Stimulated activated CD8-positive, alpha-beta memory T cell treated with anti-CD3 and anti-CD28 coated beads, Interleukin-12 subunit alpha, Interleukin-12 subunit beta, amount 100 ng/mL, for 24 hours (primary cell): Measurements from ENCODE around the gene MIPEP.
"Not testable (repeated sequence)": the region's sequence is repeated elsewhere in the genome, so short reads cannot be mapped to it uniquely, and the experiment has no call there.

ENCODE experiments used
- DNase-seq: peaks from one replicate; pipeline ENCODE4 v3.0.0-alpha.2; 2020; ENCODE audit errors: extremely low read depth

Gene MIPEP

GRCh38 chr13:23889615-23890607 lies 711 bp upstream of the MIPEP start:
- DNase-seq = no peak

- not testable (repeated sequence) for DNase-seq
These were observed 4.8 kb downstream of the MIPEP start for GRCh38 chr13:23884361-23884760.

GRCh38 chr13:23883255-23883654 lies 5.9 kb downstream of the MIPEP start:
- no peak for DNase-seq

- not testable (repeated sequence) for DNase-seq
These were observed 7.8 kb downstream of the MIPEP start for GRCh38 chr13:23881402-23881800.

GRCh38 chr13:23880493-23881401 lies 8.5 kb downstream of the MIPEP start:
- not testable (repeated sequence) for DNase-seq

- no peak for DNase-seq
These were observed 11.9 kb downstream of the MIPEP start for GRCh38 chr13:23877286-23877685.

- no peak for DNase-seq
These were observed 12.9 kb downstream of the MIPEP start for GRCh38 chr13:23876265-23876664.

GRCh38 chr13:23871616-23872220 lies 17.5 kb downstream of the MIPEP start:
- no peak for DNase-seq

GRCh38 chr13:23870356-23871140 lies 18.7 kb downstream of the MIPEP start:
- DNase-seq = no peak

GRCh38 chr13:23868521-23868920 lies 20.7 kb downstream of the MIPEP start:
- DNase-seq = no peak

GRCh38 chr13:23867027-23867491 lies 22.1 kb downstream of the MIPEP start:
- DNase-seq = no peak

- no peak for DNase-seq
These were observed 22.7 kb downstream of the MIPEP start for GRCh38 chr13:23866420-23867026.

GRCh38 chr13:23865906-23866305 lies 23.3 kb downstream of the MIPEP start:
- DNase-seq = no peak

GRCh38 chr13:23865026-23865425 lies 24.2 kb downstream of the MIPEP start:
- DNase-seq = no peak

- DNase-seq = no peak
These were observed 27.9 kb downstream of the MIPEP start for GRCh38 chr13:23861310-23861709.

GRCh38 chr13:23859904-23860303 lies 29.3 kb downstream of the MIPEP start:
- DNase-seq = no peak

GRCh38 chr13:23859455-23859854 lies 29.7 kb downstream of the MIPEP start:
- no peak for DNase-seq

- DNase-seq = no peak
These were observed 30.7 kb downstream of the MIPEP start for GRCh38 chr13:23858546-23858945.

- DNase-seq = no peak
These were observed 33.0 kb downstream of the MIPEP start for GRCh38 chr13:23856008-23856750.

GRCh38 chr13:23855360-23855759 lies 33.8 kb downstream of the MIPEP start:
- no peak for DNase-seq
